Left ventricle myocardium inferior (tissue), 1 donor: Measurements from ENCODE around the gene OR6P1. TPM values are rescaled to one million over a fixed set of nuclear protein-coding genes. Genes with fewer than 3 reads are reported as not detected.

Source experiments
- DNase-seq: peaks from one replicate; pipeline ENCODE4 v3.0.0-alpha.2; 2020
- H3K27ac ChIP-seq: fragments of 200-600 bp; replicated peaks from 2 replicates; pipeline ENCODE4 v1.8.0; 2021
- H3K27me3 ChIP-seq: fragments of 200-600 bp; 2 replicates; pipeline ENCODE4 v1.8.0; 2021; ENCODE audit warnings: low read depth
- H3K36me3 ChIP-seq: fragments of 200-600 bp; 2 replicates; pipeline ENCODE4 v1.8.0; 2021
- H3K4me1 ChIP-seq: fragments of 200-600 bp; 2 replicates; pipeline ENCODE4 v1.8.0; 2021
- H3K4me3 ChIP-seq: fragments of 200-600 bp; 2 replicates; pipeline ENCODE4 v1.8.0; 2021; ENCODE audit warnings: mild to moderate bottlenecking, moderate library complexity
- H3K9me3 ChIP-seq: fragments of 200-600 bp; replicated peaks from 2 replicates; pipeline ENCODE4 v1.8.0; 2021
- CTCF ChIP-seq: fragments of 200-600 bp; IDR thresholded peaks from 2 replicates; pipeline ENCODE4 v1.8.0; 2021; ENCODE audit warnings: antibody characterized with exemption, mild to moderate bottlenecking, borderline replicate concordance
- intact Hi-C: fragments of 100-400 bp; cut with micrococcal nuclease; formaldehyde crosslinking; loops from one replicate; pipeline ENCODE4 v1.11.0; 2022
- long read RNA-seq: library from polyadenylated mRNA; unstranded; transcript quantifications from one replicate; pipeline ENCODE4 v2.0.0, GENCODE V29; 2021
- total RNA-seq: library from RNA; stranded (reverse); fragmentation: NEBNext Ultra II Directional; extraction: Animal tissue kit (Norgen Biotek cat#: 25700); gene quantifications from one replicate; pipeline ENCODE4 v1.2.1, GENCODE V29; 2021
- donor health status: DM: no; HTN: yes; CAD: no; lungs with severe emphysema.

Gene OR6P1, protein sequence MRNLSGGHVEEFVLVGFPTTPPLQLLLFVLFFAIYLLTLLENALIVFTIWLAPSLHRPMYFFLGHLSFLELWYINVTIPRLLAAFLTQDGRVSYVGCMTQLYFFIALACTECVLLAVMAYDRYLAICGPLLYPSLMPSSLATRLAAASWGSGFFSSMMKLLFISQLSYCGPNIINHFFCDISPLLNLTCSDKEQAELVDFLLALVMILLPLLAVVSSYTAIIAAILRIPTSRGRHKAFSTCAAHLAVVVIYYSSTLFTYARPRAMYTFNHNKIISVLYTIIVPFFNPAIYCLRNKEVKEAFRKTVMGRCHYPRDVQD
- not detected for total RNA-seq
- long read RNA-seq, result 0 reads

GRCh38 chr1:158570480-158570879, at the start of gene OR6P1:
Gene OR6P1 (minus strand): TSS chr1:158570580. CDS start chr1:158563604, 6,976 bp downstream.
- DNase-seq, result no peak
- Histone ChIP-seq H3K27me3 (no peaks in the 10 kb centered on the region), H3K4me3 (no peak within 1 kb of the TSS), H3K27ac (no peak within 1 kb of the TSS), H3K9me3 (peaks cover 3% of the 10 kb centered on the region), H3K4me1 (no peaks in the 10 kb centered on the region), H3K36me3 (no peaks in the 10 kb centered on the region)
- no peak for TF ChIP-seq CTCF
- intact Hi-C loops, result no loop called here

DNA sequence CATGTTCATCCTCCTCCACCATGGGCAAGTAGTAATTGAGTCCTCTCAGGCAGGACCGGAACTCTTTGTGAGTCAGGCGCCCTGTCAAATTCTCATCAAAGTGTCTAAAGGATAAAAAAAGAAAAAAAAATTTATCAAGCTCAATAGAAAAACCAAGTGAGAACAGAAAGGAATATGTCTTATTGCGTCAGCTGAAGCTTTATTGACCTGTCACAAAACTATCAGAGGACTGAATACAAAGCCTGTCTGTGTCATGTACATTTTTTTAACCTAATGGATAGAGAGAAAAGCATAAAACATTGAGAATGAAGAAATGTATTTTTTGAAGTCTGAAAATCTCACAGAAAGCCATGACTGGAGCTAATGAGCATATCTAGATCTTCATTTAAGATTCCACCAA, 43.4 kb upstream of the OR6P1 start:
- Histone ChIP-seq H3K27me3 (no peaks in the 10 kb centered on the region), H3K9me3 (no peaks in the 10 kb centered on the region), H3K36me3 (no peaks in the 10 kb centered on the region), H3K27ac (no peak overlapping the region), H3K4me3 (no peak overlapping the region), H3K4me1 (no peaks in the 10 kb centered on the region)
- intact Hi-C loops, result no loop called here
- DNase-seq, result no peak
- no peak for TF ChIP-seq CTCF

DNA sequence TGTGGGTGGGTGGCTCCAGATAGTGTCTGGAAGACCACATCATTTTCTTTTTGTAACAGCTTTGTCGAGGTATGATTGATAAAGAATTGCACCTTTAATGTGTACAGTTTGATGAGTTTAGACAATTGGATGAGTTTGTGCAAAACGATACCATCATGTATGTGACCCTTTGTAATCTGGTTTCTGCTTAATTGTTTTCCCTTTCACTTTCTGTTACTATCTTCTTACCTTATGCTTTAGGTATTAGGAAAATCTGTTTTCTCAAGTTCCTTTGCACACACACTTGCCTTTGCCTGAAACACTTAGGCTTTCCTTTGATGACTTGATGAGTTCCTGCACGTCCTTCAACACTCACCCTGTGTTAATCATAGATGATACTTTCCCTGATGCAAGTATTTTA, 41.5 kb upstream of the OR6P1 start:
- TF ChIP-seq CTCF, result no peak
- intact Hi-C loops, result no loop called here
- Histone ChIP-seq H3K4me3 (no peak overlapping the region), H3K9me3 (no peaks in the 10 kb centered on the region), H3K27ac (no peak overlapping the region), H3K36me3 (no peaks in the 10 kb centered on the region), H3K4me1 (no peaks in the 10 kb centered on the region), H3K27me3 (no peaks in the 10 kb centered on the region)
- no peak for DNase-seq

DNA sequence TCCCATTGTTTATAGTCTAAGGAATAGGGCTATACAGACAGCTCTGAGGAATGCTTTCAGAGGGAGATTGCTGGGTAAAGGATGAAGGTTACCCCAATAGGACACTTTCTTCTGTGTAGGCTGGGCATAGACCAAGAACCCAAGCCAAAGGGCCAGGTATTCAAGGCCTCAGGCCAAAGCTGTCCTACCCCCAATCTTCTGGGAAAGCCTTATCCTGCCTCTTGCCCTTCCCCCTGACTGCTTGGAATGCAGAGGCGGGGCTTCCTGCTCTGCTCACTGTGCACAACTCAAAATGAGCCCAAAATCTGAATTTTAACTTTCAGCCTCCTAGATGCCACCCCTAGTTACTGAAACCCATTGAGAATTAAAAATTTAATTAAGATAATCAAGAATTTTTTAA, 36.9 kb upstream of the OR6P1 start:
- H3K4me1 ChIP-seq, result no peaks in the 10 kb centered on the region
- H3K36me3 ChIP-seq, result no peaks in the 10 kb centered on the region
- intact Hi-C loops, result no loop called here
- no peak overlapping the region for H3K27ac ChIP-seq
- peaks cover 3% of the 10 kb centered on the region for H3K9me3 ChIP-seq
- no peak for TF ChIP-seq CTCF
- DNase-seq, result no peak
- no peak overlapping the region for H3K4me3 ChIP-seq
- no peaks in the 10 kb centered on the region for H3K27me3 ChIP-seq

DNA sequence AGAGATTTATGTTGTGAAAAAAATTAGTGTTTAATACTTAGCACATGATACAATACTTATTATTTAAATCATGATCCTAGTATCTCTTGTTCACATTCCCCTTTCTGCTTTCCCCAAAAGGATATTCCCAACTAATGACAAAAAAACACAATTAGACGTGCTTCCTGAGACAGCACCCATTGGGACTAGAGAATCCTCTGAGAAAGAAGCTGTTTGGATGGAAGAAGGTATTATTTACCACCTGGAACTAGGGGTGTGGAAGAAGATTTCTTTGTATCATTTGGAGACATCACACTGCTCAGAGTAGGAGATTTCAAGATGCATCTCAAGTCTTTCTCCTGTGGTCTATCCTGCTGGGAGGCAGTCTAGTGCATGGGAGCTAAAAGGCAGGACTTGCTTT, 34.6 kb upstream of the OR6P1 start, which contains the start of gene OR10Z1:
OR10Z1 (plus strand) TSS at position 301 of the 400 bp plus-strand sequence. CDS start 1,171 bp downstream, outside the sequence.
- H3K4me3 ChIP-seq, result no peak within 1 kb of the TSS
- no peaks in the 10 kb centered on the region for H3K4me1 ChIP-seq
- peaks cover 5% of the 10 kb centered on the region for H3K9me3 ChIP-seq
- no peak within 1 kb of the TSS for H3K27ac ChIP-seq
- H3K36me3 ChIP-seq, result no peaks in the 10 kb centered on the region
- no peaks in the 10 kb centered on the region for H3K27me3 ChIP-seq
- no peak for DNase-seq
- intact Hi-C loops, result no loop called here
- no peak for TF ChIP-seq CTCF
